HEK293 (cell line): ENCODE results near the gene ASAP2.

Experiments
- BCL11A ChIP-seq: fragments of 450-650 bp; formaldehyde crosslinking; IDR thresholded peaks from 2 replicates; pipeline ENCODE4 v1.5.1; 2016; ENCODE audit warnings: low read depth, missing biosample characterization, missing genetic modification characterization
- REST ChIP-seq: fragments of 450-650 bp; formaldehyde crosslinking; IDR thresholded peaks from 2 replicates; pipeline ENCODE4 v1.5.1; 2016; ENCODE audit warnings: missing biosample characterization, missing genetic modification characterization
- YY1 ChIP-seq: fragments of 450-650 bp; formaldehyde crosslinking; IDR thresholded peaks from 2 replicates; pipeline ENCODE4 v1.5.1; 2018; ENCODE audit warnings: missing biosample characterization, missing genetic modification characterization
- ZBTB11 ChIP-seq: fragments of 450-650 bp; formaldehyde crosslinking; conservative IDR thresholded peaks from 2 replicates; pipeline ENCODE4 v1.5.1; 2016; ENCODE audit warnings: low read depth, missing biosample characterization, missing genetic modification characterization
- ZBTB7A ChIP-seq: fragments of 450-650 bp; formaldehyde crosslinking; IDR thresholded peaks from 2 replicates; pipeline ENCODE4 v1.5.1; 2016; ENCODE audit warnings: low read depth, missing biosample characterization, missing genetic modification characterization
- ZNF280D ChIP-seq: fragments of 450-650 bp; formaldehyde crosslinking; IDR thresholded peaks from 2 replicates; pipeline ENCODE4 v1.5.1; 2016; ENCODE audit warnings: missing biosample characterization, missing genetic modification characterization
- ZNF513 ChIP-seq: fragments of 450-650 bp; IDR thresholded peaks from 2 replicates; pipeline ENCODE4 v1.5.1; 2018; ENCODE audit warnings: missing biosample characterization, missing genetic modification characterization
- ZNF558 ChIP-seq: fragments of 450-650 bp; formaldehyde crosslinking; IDR thresholded peaks from 2 replicates; pipeline ENCODE4 v1.5.1; 2016; ENCODE audit warnings: missing biosample characterization, missing genetic modification characterization
- ZNF677 ChIP-seq: fragments of 450-650 bp; IDR thresholded peaks from 2 replicates; pipeline ENCODE4 v1.5.0; 2018; ENCODE audit warnings: missing biosample characterization, mild to moderate bottlenecking, missing genetic modification characterization, moderate library complexity
- ZNF777 ChIP-seq: fragments of 450-650 bp; formaldehyde crosslinking; IDR thresholded peaks from 2 replicates; pipeline ENCODE4 v1.5.1; 2017; ENCODE audit warnings: missing biosample characterization, missing genetic modification characterization, borderline replicate concordance
- ZXDB ChIP-seq: fragments of 450-650 bp; formaldehyde crosslinking; IDR thresholded peaks from 2 replicates; pipeline ENCODE4 v1.5.1; 2016; ENCODE audit warnings: missing biosample characterization, missing genetic modification characterization
- TF ChIP-seq, protein P1 (sequence below): fragments of 450-650 bp; formaldehyde crosslinking; IDR thresholded peaks from 2 replicates; pipeline ENCODE4 v1.5.1; 2016; ENCODE audit warnings: missing biosample characterization, missing genetic modification characterization

GRCh38 chr2:9179572-9180201 lies 26.9 kb upstream of the ASAP2 start:
- TF ChIP-seq ZBTB7A (tag by site-specific recombination) (no peak), ZNF777 (tag by site-specific recombination) (no peak), ZNF513 (tag by site-specific recombination) (no peak), ZBTB11 (no peak), ZXDB (no peak), REST (tag by site-specific recombination) (no peak), ZNF677 (no peak), ZNF558 (tag by site-specific recombination) (no peak), ZNF280D (no peak), BCL11A (tag by site-specific recombination) (no peak), YY1 (no peak)
- TF ChIP-seq, protein P1, sequence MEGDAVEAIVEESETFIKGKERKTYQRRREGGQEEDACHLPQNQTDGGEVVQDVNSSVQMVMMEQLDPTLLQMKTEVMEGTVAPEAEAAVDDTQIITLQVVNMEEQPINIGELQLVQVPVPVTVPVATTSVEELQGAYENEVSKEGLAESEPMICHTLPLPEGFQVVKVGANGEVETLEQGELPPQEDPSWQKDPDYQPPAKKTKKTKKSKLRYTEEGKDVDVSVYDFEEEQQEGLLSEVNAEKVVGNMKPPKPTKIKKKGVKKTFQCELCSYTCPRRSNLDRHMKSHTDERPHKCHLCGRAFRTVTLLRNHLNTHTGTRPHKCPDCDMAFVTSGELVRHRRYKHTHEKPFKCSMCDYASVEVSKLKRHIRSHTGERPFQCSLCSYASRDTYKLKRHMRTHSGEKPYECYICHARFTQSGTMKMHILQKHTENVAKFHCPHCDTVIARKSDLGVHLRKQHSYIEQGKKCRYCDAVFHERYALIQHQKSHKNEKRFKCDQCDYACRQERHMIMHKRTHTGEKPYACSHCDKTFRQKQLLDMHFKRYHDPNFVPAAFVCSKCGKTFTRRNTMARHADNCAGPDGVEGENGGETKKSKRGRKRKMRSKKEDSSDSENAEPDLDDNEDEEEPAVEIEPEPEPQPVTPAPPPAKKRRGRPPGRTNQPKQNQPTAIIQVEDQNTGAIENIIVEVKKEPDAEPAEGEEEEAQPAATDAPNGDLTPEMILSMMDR (tag by site-specific recombination), result no peak
